Skeletal muscle tissue (tissue), 4 donors: Measurements from ENCODE around the gene CCDC85C. TPM values are rescaled to one million over a fixed set of nuclear protein-coding genes. Genes with fewer than 3 reads are reported as not detected.

Source experiments
- H3K27ac ChIP-seq: one replicate; pipeline ENCODE4 v1.7.0; 2013; ENCODE audit warnings: mild to moderate bottlenecking, low read depth, low read length, inconsistent platforms
- H3K27me3 ChIP-seq, 3 donors: one replicate each; pipeline ENCODE4 v1.7.0; 2013; ENCODE audit warnings: low read length in 3 of 3; ENCODE audit not compliant: control insufficient read depth in 3 of 3, insufficient read depth in 3 of 3
- H3K36me3 ChIP-seq, 3 donors: one replicate each; pipeline ENCODE4 v1.7.0; 2013; ENCODE audit warnings: low read length in 3 of 3; ENCODE audit not compliant: control insufficient read depth in 3 of 3, insufficient read depth in 3 of 3
- H3K4me1 ChIP-seq, 3 donors: one replicate each; pipeline ENCODE4 v1.7.0; 2013; ENCODE audit warnings: low read length in 3 of 3, mild to moderate bottlenecking in 3 of 3; ENCODE audit not compliant: control insufficient read depth in 3 of 3, insufficient read depth in 3 of 3
- H3K4me3 ChIP-seq, 3 donors: one replicate each; pipeline ENCODE4 v1.7.0; 2013; ENCODE audit warnings: low read length in 3 of 3
- H3K9ac ChIP-seq, 3 donors: one replicate each; pipeline ENCODE4 v1.7.0; 2013; ENCODE audit warnings: low read length in 3 of 3, mild to moderate bottlenecking in 3 of 3, moderate library complexity in 2 of 3, low read depth in 1 of 3
- H3K9me3 ChIP-seq, 3 donors: one replicate each; pipeline ENCODE4 v1.7.0; 2013; ENCODE audit warnings: low read length in 3 of 3; ENCODE audit not compliant: control insufficient read depth in 3 of 3
- total RNA-seq: library from RNA; depleted of rRNA; stranded (reverse); fragments of >200 nt; gene quantifications from one replicate; pipeline ENCODE4 v1.2.3, GENCODE V29; 2014
- donor health status: Osteomylitis.

Gene CCDC85C
- total RNA-seq, 1 donor from 2014 or later = 1.6 TPM

- Histone ChIP-seq H3K36me3 (no peaks in the 10 kb centered on the region), H3K9me3 (no peaks in the 10 kb centered on the region), H3K4me3 (no peak overlapping the region), H3K4me1 (peaks cover 30 to 73% (median 52%) of the 10 kb centered on the region in 3 donors), H3K27ac (no peak overlapping the region), H3K27me3 (no peaks in the 10 kb centered on the region), H3K9ac (no peak overlapping the region)
Observed at GRCh38 chr14:99566390-99567354, 37.3 kb downstream of the CCDC85C start.

DNA sequence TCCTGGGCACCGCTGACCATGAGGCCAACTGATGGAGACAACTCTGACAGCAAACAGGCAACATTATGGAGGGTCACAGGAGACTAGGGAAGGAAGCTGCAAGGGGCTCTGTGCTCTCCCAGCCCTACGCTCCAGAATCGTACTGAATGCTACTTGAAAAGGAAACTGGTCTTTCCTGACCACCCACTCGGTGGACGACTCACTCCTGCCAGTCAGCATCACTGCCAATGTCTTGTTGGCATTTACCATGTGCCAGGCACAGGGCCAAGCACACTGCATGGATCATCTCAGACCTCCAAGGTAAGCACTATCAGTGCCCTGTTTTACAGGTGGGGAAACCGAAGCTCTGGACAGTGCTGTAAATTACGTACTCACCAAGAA is 38.0 kb downstream of the CCDC85C start:
- Histone ChIP-seq H3K27me3 (no peaks in the 10 kb centered on the region), H3K9me3 (no peaks in the 10 kb centered on the region), H3K4me3 (no peak overlapping the region), H3K4me1 (peaks cover 30 to 78% (median 59%) of the 10 kb centered on the region in 3 donors), H3K36me3 (no peaks in the 10 kb centered on the region), H3K27ac (no peak overlapping the region), H3K9ac (no peak overlapping the region)

GRCh38 chr14:99565383-99565782 is 38.6 kb downstream of the CCDC85C start:
- peaks cover 30 to 81% (median 65%) of the 10 kb centered on the region in 3 donors for H3K4me1 ChIP-seq
- no peak overlapping the region for H3K27ac ChIP-seq

GRCh38 chr14:99564926-99565259 is 39.1 kb downstream of the CCDC85C start:
- H3K36me3 ChIP-seq = no peaks in the 10 kb centered on the region
- no peaks in the 10 kb centered on the region for H3K9me3 ChIP-seq
- no peak overlapping the region for H3K4me3 ChIP-seq
- no peak overlapping the region for H3K9ac ChIP-seq
- H3K27ac ChIP-seq = peak overlapping the region; percentile 30
- no peaks in the 10 kb centered on the region for H3K27me3 ChIP-seq
- H3K4me1 ChIP-seq = peaks cover 28 to 80% (median 64%) of the 10 kb centered on the region in 3 donors

More at GRCh38 chr14:99565383-99565782, 38.6 kb downstream of the CCDC85C start:
- Histone ChIP-seq H3K27me3 (no peaks in the 10 kb centered on the region), H3K9me3 (no peaks in the 10 kb centered on the region), H3K36me3 (no peaks in the 10 kb centered on the region), H3K9ac (no peak overlapping the region), H3K4me3 (no peak overlapping the region)

DNA sequence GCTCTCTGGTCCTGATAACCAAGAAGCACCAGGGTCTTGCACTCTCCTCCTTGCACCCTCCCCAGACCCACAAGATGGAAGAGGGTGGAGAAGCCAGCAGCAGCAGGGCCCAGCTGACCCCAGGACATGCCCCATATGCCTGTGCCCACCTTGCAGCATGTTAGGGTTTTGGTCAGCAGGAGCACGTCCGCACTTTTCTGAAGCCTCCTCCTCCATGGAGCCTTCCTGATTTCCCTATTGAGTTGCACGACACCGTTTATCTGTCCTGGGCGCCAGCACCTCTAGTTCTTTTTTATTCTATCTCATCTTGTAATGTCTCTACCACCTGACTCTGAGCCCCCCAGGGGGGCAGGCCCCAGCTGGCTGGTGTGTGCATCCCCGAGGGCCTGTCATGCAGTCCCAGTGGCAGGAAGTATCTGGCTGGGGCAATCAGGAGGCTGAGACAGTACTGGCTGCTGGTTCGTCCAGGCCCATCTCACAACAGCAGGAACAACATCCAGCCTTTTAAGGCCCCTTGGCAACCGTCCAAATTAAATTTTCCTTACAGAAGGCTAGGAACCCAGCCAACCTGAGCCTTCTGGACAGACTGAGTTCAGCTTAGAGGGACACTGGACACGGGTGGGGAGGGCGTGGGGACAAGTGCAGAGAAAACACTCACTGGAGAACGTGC is 39.6 kb downstream of the CCDC85C start:
- H3K4me3 ChIP-seq = no peak overlapping the region
- H3K36me3 ChIP-seq = no peaks in the 10 kb centered on the region
- H3K27me3 ChIP-seq = no peaks in the 10 kb centered on the region
- H3K9ac ChIP-seq = no peak overlapping the region
- H3K9me3 ChIP-seq = no peaks in the 10 kb centered on the region
- peaks cover 28 to 75% (median 62%) of the 10 kb centered on the region in 3 donors for H3K4me1 ChIP-seq
- H3K27ac ChIP-seq = peak overlapping the region; percentile 30

- Histone ChIP-seq H3K9ac (peak overlapping the region in 1 of 3 donors; percentile 25), H3K27ac (no peak overlapping the region), H3K27me3 (no peaks in the 10 kb centered on the region), H3K4me1 (peaks cover 25 to 70% (median 57%) of the 10 kb centered on the region in 3 donors), H3K4me3 (no peak overlapping the region), H3K36me3 (no peaks in the 10 kb centered on the region), H3K9me3 (no peaks in the 10 kb centered on the region)
Observed at GRCh38 chr14:99563749-99564129, 40.3 kb downstream of the CCDC85C start.

DNA sequence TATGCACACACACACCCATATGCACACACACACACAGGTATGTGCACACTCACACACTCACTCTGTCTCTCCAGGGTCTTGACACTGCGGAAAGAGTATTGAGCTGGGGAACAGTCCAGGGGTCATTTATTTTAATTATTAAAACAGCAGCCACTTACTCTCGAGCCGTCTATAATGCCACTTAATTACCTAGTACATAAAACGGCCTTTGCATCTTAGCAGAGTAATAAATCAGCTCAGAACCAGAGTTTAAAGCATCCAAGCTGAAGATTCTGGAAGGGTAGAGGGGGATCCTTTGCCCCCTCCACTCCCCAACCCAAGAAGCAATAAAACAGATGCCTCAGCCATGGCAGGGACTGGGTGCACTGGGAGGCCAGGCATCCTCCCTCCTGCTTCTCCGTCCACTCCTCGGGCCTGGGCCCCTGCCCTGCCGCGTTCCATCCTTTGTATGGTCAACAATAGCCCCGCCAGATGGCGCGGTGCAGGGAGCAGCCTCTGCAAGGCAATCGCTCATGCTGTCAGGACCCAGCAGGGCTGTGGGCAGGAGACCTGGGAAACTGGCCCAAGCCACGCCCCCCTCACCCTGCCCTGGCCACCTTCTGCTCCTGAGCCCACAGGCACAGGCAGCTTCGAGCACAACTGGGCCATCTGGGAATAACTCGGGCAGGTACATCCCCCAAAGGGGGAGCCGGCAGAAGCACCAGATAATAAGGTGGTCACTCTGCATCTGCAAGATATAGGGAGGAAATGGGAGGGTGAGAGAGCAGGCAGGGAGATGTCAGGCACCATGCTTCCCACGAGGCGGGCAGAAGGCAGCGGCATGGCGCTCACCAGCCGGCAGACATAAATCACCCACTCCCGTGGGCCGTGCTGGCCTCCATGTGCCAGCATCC is 40.9 kb downstream of the CCDC85C start:
- Histone ChIP-seq H3K9ac (peak overlapping the region in 1 of 3 donors; percentile 25), H3K9me3 (no peaks in the 10 kb centered on the region), H3K36me3 (no peaks in the 10 kb centered on the region), H3K27me3 (no peaks in the 10 kb centered on the region), H3K27ac (no peak overlapping the region), H3K4me3 (no peak overlapping the region), H3K4me1 (peaks cover 25 to 64% (median 53%) of the 10 kb centered on the region in 3 donors)

DNA sequence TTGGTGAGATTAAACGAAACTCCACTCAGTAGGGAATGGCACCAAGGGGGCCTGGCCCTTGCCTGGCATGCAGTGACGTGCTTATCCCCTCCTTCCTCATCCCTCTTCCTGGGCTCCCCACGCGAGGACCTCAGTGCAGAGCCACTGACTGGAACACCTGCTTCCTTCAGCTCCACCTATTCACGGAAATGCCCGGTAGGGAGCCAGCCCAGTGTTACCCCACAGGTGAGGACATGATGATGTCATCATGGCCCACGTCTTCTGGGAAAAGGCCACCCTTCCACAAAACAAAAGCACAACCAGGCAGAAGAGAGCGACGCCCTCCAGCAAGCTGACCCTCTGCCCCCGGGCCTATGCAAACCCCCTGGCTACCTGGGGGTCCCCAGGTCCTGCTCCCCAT is 42.1 kb downstream of the CCDC85C start:
- no peaks in the 10 kb centered on the region for H3K36me3 ChIP-seq
- H3K9me3 ChIP-seq = no peaks in the 10 kb centered on the region
- peaks cover 25 to 64% (median 53%) of the 10 kb centered on the region in 3 donors for H3K4me1 ChIP-seq
- peak overlapping the region in 1 of 3 donors; percentile 40 for H3K9ac ChIP-seq
- H3K27ac ChIP-seq = no peak overlapping the region
- H3K27me3 ChIP-seq = no peaks in the 10 kb centered on the region
- H3K4me3 ChIP-seq = no peak overlapping the region

DNA sequence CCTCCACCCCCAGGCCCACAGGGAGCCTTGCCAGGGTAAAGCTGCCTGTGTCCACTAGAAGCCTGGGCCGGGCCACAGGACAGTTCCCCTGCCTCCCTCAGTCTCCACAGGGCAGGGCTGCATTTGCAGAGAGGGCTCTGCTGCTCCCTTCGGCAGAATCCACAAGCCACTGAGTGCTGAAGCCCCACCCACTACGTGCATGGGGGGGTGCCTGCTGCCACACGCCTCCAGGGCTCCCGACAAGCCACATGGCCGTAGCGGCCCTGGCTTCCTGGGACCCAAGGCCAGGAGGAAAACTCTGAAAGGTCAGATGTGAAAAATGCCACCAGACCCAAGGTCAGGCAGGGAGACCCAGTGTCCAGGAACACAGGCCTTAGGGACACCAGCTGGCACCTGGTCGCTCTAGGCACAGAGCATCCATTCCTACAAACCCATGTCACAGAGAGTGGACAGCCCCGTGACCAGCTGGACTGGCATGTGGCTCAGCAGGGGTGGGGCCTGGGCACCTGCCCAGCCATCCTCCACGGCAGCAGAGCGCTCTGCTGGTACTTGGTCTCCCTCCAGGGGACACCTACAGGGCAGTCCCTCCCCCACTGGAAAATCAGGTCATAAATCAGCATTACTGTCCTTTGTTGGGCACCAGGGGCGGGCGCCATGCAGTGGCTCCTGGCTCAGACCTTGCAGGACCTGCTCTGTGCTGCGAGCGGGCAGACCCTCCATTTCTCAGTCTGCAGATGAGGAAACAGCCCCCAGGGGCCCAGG is 42.9 kb downstream of the CCDC85C start:
- Histone ChIP-seq H3K27me3 (no peaks in the 10 kb centered on the region), H3K9me3 (no peaks in the 10 kb centered on the region), H3K4me3 (no peak overlapping the region), H3K9ac (peak overlapping the region in 2 of 3 donors; percentile 43 to 50), H3K36me3 (no peaks in the 10 kb centered on the region), H3K4me1 (peaks cover 25 to 59% (median 53%) of the 10 kb centered on the region in 3 donors), H3K27ac (no peak overlapping the region)
